Mesendoderm (in vitro differentiated cells): Measurements from ENCODE around the gene LZTR1.

Source experiments
- DNase-seq: peaks from one replicate; pipeline ENCODE4 v3.0.0; 2013
- H2AK5ac ChIP-seq: 2 replicates; pipeline ENCODE4 v1.6.1; 2013; ENCODE audit warnings: low read length, inconsistent platforms
- H2BK120ac ChIP-seq: 2 replicates; pipeline ENCODE4 v1.6.1; 2013; ENCODE audit warnings: low read depth, mild to moderate bottlenecking, low read length, moderate library complexity, mixed read lengths
- H2BK15ac ChIP-seq: replicated peaks from 2 replicates; pipeline ENCODE4 v1.6.1; 2013; ENCODE audit warnings: low read depth, mild to moderate bottlenecking, moderate library complexity
- H2BK5ac ChIP-seq: 2 replicates; pipeline ENCODE4 v1.6.1; 2013; ENCODE audit warnings: low read length, inconsistent platforms
- H3K18ac ChIP-seq: 2 replicates; pipeline ENCODE4 v1.6.1; 2013; ENCODE audit warnings: mild to moderate bottlenecking, low read length, mixed read lengths
- H3K23ac ChIP-seq: one replicate; pipeline ENCODE4 v1.6.1; 2013; ENCODE audit warnings: low read length
- H3K27ac ChIP-seq: 2 replicates; pipeline ENCODE4 v1.5.1; 2013; ENCODE audit warnings: low read depth, mild to moderate bottlenecking, inconsistent platforms, low read length, moderate library complexity
- H3K27me3 ChIP-seq: 2 replicates; pipeline ENCODE4 v1.6.1; 2013; ENCODE audit warnings: low read length, control low read depth, mild to moderate bottlenecking, inconsistent platforms; ENCODE audit not compliant: insufficient read depth, poor library complexity
- H3K36me3 ChIP-seq: 2 replicates; pipeline ENCODE4 v1.6.1; 2013; ENCODE audit warnings: low read length, inconsistent platforms; ENCODE audit not compliant: control insufficient read depth, insufficient read depth
- H3K4ac ChIP-seq: one replicate; pipeline ENCODE4 v1.6.1; 2013; ENCODE audit warnings: low read depth, mild to moderate bottlenecking, low read length, moderate library complexity
- H3K4me1 ChIP-seq: 2 replicates; pipeline ENCODE4 v1.6.1; 2013; ENCODE audit warnings: low read depth, low read length, inconsistent platforms; ENCODE audit not compliant: control insufficient read depth
- H3K4me2 ChIP-seq: 2 replicates; pipeline ENCODE4 v1.6.1; 2013; ENCODE audit warnings: low read length
- H3K4me3 ChIP-seq: 2 replicates; pipeline ENCODE4 v1.5.1; 2013; ENCODE audit warnings: mild to moderate bottlenecking, low read length
- H3K56ac ChIP-seq: one replicate; pipeline ENCODE4 v1.6.1; 2013; ENCODE audit warnings: low read length
- H3K79me1 ChIP-seq: 2 replicates; pipeline ENCODE4 v1.6.1; 2013; ENCODE audit warnings: low read length, inconsistent platforms
- H3K79me2 ChIP-seq: 2 replicates; pipeline ENCODE4 v1.6.1; 2013; ENCODE audit warnings: mild to moderate bottlenecking, low read length; ENCODE audit not compliant: control insufficient read depth, insufficient read depth
- H3K9ac ChIP-seq: 2 replicates; pipeline ENCODE4 v1.6.1; 2013; ENCODE audit warnings: low read length, inconsistent platforms
- H4K5ac ChIP-seq: one replicate; pipeline ENCODE4 v1.6.1; 2013; ENCODE audit warnings: low read length
- H4K8ac ChIP-seq: one replicate; pipeline ENCODE4 v1.6.1; 2013; ENCODE audit warnings: low read depth, mild to moderate bottlenecking, control low read depth, low read length, moderate library complexity
- WGBS: extraction: QIAGEN DNeasy Blood & Tissue Kit; methylation state at CpG from one replicate; pipeline ENCODE4 v1.1.7; 2013; ENCODE audit warnings: low lambda C conversion rate, missing lambda C conversion rate; ENCODE audit not compliant: insufficient coverage; ENCODE audit errors: extremely low coverage; 5-methylcytosine and 5-hydroxymethylcytosine counted together

Gene LZTR1

GRCh38 chr22:20963201-20964052 is 18.7 kb upstream of the LZTR1 start:
- Histone ChIP-seq H3K4ac (no peak overlapping the region), H3K79me1 (no peaks in the 10 kb centered on the region), H3K79me2 (no peaks in the 10 kb centered on the region), H3K9ac (no peak overlapping the region), H3K56ac (no peak overlapping the region), H4K5ac (no peak overlapping the region), H4K8ac (no peak overlapping the region), H3K4me1 (peaks cover 2% of the 10 kb centered on the region), H3K27me3 (peaks cover 12% of the 10 kb centered on the region), H2AK5ac (no peak overlapping the region), H3K36me3 (no peaks in the 10 kb centered on the region), H3K18ac (no peak overlapping the region), H3K4me2 (no peak overlapping the region), H3K27ac (no peak overlapping the region), H3K4me3 (no peak overlapping the region), H2BK120ac (no peak overlapping the region), H3K23ac (no peak overlapping the region), H2BK15ac (no peak overlapping the region), H2BK5ac (no peak overlapping the region)
- WGBS, result no CpG with 5 or more reads among the region's 7 CpGs
- DNase-seq, result no peak

GRCh38 chr22:20964090-20964798 is 17.9 kb upstream of the LZTR1 start:
- H3K27ac ChIP-seq, result no peak overlapping the region
- WGBS, result no CpG with 5 or more reads among the region's 6 CpGs
- H3K79me2 ChIP-seq, result no peaks in the 10 kb centered on the region
- no peak overlapping the region for H4K8ac ChIP-seq
- peaks cover 12% of the 10 kb centered on the region for H3K27me3 ChIP-seq
- no peak overlapping the region for H3K23ac ChIP-seq
- H2BK15ac ChIP-seq, result no peak overlapping the region
- H3K4me3 ChIP-seq, result no peak overlapping the region
- no peak overlapping the region for H2BK5ac ChIP-seq
- no peak overlapping the region for H2BK120ac ChIP-seq
- no peaks in the 10 kb centered on the region for H3K79me1 ChIP-seq
- H4K5ac ChIP-seq, result no peak overlapping the region
- H3K18ac ChIP-seq, result no peak overlapping the region
- H3K36me3 ChIP-seq, result no peaks in the 10 kb centered on the region
- no peak overlapping the region for H2AK5ac ChIP-seq
- no peak overlapping the region for H3K56ac ChIP-seq
- H3K4ac ChIP-seq, result no peak overlapping the region
- no peak overlapping the region for H3K4me2 ChIP-seq
- H3K4me1 ChIP-seq, result peaks cover 2% of the 10 kb centered on the region
- no peak for DNase-seq
- H3K9ac ChIP-seq, result no peak overlapping the region

- Histone ChIP-seq H4K5ac (no peak overlapping the region), H3K79me2 (no peaks in the 10 kb centered on the region), H2BK5ac (no peak overlapping the region), H3K4me2 (no peak overlapping the region), H3K9ac (no peak overlapping the region), H3K27me3 (peaks cover 12% of the 10 kb centered on the region), H2AK5ac (no peak overlapping the region), H3K79me1 (no peaks in the 10 kb centered on the region), H3K23ac (no peak overlapping the region), H3K36me3 (no peaks in the 10 kb centered on the region), H3K4me3 (no peak overlapping the region), H2BK120ac (no peak overlapping the region), H3K4ac (no peak overlapping the region), H3K56ac (no peak overlapping the region), H4K8ac (no peak overlapping the region), H3K18ac (no peak overlapping the region), H3K4me1 (peaks cover 2% of the 10 kb centered on the region), H2BK15ac (no peak overlapping the region), H3K27ac (no peak overlapping the region)
- no peak for DNase-seq
- WGBS, result no CpG with 5 or more reads among the region's 28 CpGs
Measured at GRCh38 chr22:20964799-20965103, 17.3 kb upstream of the LZTR1 start.

GRCh38 chr22:20965104-20965887 is 16.8 kb upstream of the LZTR1 start:
- no peak overlapping the region for H2BK120ac ChIP-seq
- H3K27me3 ChIP-seq, result peaks cover 12% of the 10 kb centered on the region
- no peak overlapping the region for H3K23ac ChIP-seq
- no peaks in the 10 kb centered on the region for H3K36me3 ChIP-seq
- peak overlapping the region; percentile 38 for H3K9ac ChIP-seq
- no peak overlapping the region for H3K4ac ChIP-seq
- peak overlapping the region; percentile 42 for H3K56ac ChIP-seq
- DNase-seq, result no peak
- H3K4me2 ChIP-seq, result peak overlapping the region; percentile 31
- no peak overlapping the region for H4K5ac ChIP-seq
- no peak overlapping the region for H3K27ac ChIP-seq
- H2AK5ac ChIP-seq, result no peak overlapping the region
- WGBS, result no CpG with 5 or more reads among the region's 65 CpGs
- H3K79me2 ChIP-seq, result no peaks in the 10 kb centered on the region
- H3K79me1 ChIP-seq, result no peaks in the 10 kb centered on the region
- H3K4me1 ChIP-seq, result peaks cover 2% of the 10 kb centered on the region
- H2BK5ac ChIP-seq, result no peak overlapping the region
- H3K18ac ChIP-seq, result no peak overlapping the region
- no peak overlapping the region for H2BK15ac ChIP-seq
- no peak overlapping the region for H3K4me3 ChIP-seq
- H4K8ac ChIP-seq, result no peak overlapping the region

- H4K8ac ChIP-seq, result no peak overlapping the region
- DNase-seq, result no peak
- H3K27me3 ChIP-seq, result peaks cover 12% of the 10 kb centered on the region
Measured at GRCh38 chr22:20965888-20966855, 15.9 kb upstream of the LZTR1 start.

More at GRCh38 chr22:20965888-20966855, 15.9 kb upstream of the LZTR1 start:
- no peak overlapping the region for H3K27ac ChIP-seq
- no peak overlapping the region for H3K4me3 ChIP-seq
- H3K4me2 ChIP-seq, result no peak overlapping the region
- no peak overlapping the region for H3K56ac ChIP-seq
- H4K5ac ChIP-seq, result no peak overlapping the region
- H2BK15ac ChIP-seq, result no peak overlapping the region
- H3K36me3 ChIP-seq, result no peaks in the 10 kb centered on the region
- H3K18ac ChIP-seq, result no peak overlapping the region
- no peak overlapping the region for H2AK5ac ChIP-seq
- H2BK120ac ChIP-seq, result no peak overlapping the region
- peaks cover 2% of the 10 kb centered on the region for H3K4me1 ChIP-seq
- H3K79me2 ChIP-seq, result no peaks in the 10 kb centered on the region
- H3K79me1 ChIP-seq, result no peaks in the 10 kb centered on the region
- no peak overlapping the region for H3K4ac ChIP-seq
- no CpG with 5 or more reads among the region's 13 CpGs for WGBS
- H2BK5ac ChIP-seq, result no peak overlapping the region
- H3K9ac ChIP-seq, result no peak overlapping the region
- H3K23ac ChIP-seq, result no peak overlapping the region
